GM18951 (cell line): ENCODE results near the gene EFNA3.

ENCODE experiments used
- POLR2A ChIP-seq: IDR thresholded peaks from 4 replicates; pipeline ENCODE4 v1.6.1; 2011; ENCODE audit warnings: mild to moderate bottlenecking; ENCODE audit not compliant: insufficient read length, insufficient read depth; ENCODE audit errors: extremely low read depth
- in situ Hi-C: fragments of 300-500 bp; cut with MboI; formaldehyde crosslinking; loops from one replicate; pipeline ENCODE4 v1.12.0; 2022; ENCODE audit warnings: low sequenced_read_pairs, mixed read lengths, inconsistent platforms; ENCODE audit not compliant: unreplicated experiment

The EFNA3 gene

DNA sequence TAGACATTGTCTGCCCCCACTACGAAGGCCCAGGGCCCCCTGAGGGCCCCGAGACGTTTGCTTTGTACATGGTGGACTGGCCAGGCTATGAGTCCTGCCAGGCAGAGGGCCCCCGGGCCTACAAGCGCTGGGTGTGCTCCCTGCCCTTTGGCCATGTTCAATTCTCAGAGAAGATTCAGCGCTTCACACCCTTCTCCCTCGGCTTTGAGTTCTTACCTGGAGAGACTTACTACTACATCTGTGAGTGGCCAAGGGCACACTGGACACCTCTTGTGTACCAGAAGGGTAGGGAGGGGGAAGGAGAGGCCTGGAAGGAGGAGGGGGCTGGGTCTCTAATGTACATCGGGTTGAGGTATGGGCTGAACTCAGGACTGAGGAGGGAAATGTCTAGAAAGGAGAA is 11.9 kb upstream of the EFNA3 start:
- no peak for TF ChIP-seq POLR2A
- in situ Hi-C loops, result no loop called here

DNA sequence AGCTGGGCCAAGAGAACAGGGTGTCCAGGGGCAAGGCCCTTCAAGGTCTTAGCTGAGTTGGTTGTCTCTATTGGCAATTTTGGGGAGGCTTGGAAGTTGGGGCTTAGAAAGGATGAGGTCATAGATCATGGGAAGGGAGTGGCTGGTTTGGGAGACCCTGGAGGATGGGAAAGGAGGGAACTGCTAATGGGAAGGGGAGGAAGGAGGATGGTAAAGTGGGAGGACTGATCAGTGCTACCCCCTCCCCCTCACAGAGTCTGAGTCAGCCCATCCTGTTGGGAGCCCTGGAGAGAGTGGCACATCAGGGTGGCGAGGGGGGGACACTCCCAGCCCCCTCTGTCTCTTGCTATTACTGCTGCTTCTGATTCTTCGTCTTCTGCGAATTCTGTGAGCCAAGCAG is 10.0 kb upstream of the EFNA3 start:
- TF ChIP-seq POLR2A, result no peak
- in situ Hi-C loops, result no loop called here

DNA sequence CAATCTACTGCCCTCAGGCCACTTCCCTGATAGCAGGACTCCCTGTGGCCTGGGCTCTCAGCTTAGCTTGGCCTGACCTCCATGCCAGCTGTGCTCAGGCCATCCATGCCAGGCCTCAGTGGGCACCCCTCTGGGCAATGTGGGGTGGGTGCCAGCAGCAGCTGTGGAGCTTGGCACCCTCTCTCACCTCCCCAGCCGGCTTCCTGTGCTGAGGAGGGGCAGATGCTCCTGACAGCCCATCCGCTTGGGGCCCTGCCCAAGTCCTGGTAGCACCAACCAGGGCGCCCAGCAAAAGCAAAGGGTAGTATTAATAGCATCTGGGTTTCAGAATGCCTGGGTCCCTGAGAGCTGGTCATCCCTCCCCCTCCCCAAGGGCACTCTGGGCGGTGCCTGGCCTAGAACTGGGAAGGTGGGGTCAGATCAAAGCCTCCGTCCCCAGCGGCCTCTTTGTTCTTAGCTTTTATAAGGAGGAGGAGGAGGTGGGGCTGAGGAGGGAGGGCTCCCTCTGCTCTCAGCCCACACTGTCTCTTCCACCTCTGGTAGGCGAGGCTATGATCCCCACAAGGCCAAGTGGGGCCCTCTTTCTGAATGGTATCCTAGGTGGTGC is 9.0 kb upstream of the EFNA3 start:
- in situ Hi-C loops, result loop anchor here (10.0 kb wide), 1 partner anchor 505 kb away; the partner anchor contains the start of gene CHRNB2
- no peak for TF ChIP-seq POLR2A

DNA sequence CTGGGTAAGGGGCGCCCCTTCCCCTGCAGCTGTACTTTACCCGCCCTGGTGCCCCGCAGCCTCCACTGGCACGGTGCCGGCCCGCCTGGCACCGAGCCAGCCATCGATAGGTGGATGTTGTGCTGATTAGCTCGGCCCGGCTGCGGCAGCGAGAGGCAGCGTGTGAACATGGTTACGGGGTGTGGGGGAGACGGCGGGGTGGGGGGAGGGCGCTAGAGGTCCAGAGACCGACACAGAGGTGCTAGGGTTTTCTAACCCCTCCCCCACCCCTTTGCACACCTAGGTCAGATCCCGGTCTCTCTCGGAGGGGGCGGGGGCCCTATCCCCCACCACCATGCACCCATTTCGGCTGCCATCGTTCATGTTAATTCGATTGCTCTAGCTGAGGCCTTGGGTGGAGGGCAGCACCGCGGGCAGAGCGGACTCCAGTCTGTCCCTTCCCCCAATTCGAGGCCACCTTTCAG is 8.4 kb upstream of the EFNA3 start:
- in situ Hi-C loops, result loop anchor here (10.0 kb wide), 1 partner anchor 505 kb away; the partner anchor contains the start of gene CHRNB2

DNA sequence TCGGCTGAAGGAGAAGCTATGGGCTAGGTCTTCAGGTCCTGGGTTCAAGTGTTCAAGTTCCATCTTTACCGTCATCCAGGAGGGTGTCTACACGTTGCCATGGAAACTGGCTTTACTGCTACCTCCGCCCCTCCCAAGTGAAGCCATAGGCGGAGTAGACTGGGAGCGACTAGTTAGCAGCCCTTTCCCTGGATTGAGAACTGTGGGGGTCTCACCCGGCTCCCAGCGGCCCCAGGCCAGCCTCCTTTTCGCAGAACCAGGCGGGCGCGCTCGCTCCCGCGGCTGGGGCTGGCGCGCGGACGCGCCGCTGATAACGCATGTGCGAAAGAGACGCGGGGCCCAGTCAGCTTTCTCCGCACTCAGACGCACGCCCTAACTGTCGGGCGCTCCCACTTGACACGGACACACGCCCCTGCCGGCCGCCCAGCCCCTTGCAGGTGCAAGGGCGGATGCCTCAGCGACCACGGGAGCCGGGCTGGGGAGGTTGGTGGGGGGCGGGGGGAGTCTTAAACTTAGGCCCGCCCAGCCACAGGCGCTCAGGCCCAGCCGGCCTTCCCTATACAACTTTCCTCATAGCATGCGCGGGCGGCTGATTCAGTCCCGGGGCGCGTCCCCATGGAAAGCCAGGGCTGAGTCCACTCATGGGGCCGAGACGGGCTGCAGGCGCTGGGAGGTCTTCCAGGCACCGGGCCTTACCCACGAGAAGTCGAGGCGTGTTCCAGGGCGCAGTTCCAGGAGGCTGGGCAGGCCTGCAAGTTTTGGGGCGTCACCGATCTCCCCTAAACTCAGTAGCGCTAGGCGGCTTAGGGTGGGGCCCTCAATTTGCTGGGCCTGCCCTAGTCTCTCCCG is 7.7 kb upstream of the EFNA3 start:
- TF ChIP-seq POLR2A, result no peak
- in situ Hi-C loops, result loop anchor here (10.0 kb wide), 1 partner anchor 506 kb away; the partner anchor contains the start of gene CHRNB2

More for the DNA sequence above, 8.4 kb upstream of the EFNA3 start:
- no peak for TF ChIP-seq POLR2A

DNA sequence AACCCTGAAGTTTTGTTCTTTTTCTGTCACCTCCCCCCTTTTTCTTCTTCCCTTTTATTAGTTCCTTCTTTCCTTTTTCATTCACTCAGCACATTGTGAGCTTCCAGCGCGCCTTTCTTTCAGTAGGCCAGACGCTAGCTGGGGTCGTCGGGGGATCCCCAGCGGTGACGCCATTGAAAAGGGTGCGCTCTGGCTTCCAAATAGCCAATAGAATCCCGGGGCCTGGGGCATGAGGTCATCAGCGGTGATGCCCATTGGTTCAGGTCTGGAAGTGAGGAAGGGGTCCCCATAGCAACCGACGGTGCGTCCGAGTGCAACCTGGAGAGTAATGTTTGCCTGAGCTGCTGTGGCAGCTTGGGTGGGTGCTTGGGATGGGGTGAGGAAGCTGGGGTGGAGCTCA is 6.9 kb upstream of the EFNA3 start:
- TF ChIP-seq POLR2A, result no peak
- in situ Hi-C loops, result loop anchor here (10.0 kb wide), 1 partner anchor 507 kb away; the partner anchor contains the start of gene CHRNB2

DNA sequence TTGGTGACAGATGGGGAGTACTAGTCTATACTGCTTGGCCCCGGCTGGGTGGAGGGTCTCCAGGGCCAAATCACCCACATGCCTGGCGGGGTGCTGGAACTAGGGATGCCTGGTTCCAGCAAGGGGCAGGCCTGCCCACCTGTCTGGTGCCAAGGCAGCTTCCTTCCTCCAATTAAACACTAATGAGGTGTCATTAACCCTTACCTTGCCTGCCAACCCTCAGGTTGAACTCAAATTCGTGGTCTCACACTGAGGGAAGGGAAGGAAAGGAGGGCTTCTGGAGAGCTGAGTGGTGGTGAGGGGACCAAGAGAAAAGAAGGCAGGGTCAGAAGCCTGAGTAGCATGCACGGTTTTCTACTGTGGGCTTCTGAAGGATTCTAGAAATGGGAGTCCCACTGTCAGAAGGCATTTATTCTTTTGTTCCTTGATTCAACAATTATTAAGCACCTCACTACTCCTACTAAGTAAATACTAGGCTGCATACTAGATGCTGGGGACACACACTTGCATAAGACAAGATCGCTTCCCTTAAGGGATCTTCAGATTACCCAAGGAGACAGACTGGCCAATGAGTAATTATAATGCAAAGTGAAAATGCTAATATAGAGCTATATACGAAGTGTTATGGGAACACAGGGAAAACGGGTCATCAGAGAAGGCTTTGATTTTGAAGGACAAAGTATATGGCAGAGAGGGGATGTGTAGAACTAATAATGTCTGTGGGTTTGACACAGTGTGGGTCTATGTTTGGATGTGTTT is 5.9 kb upstream of the EFNA3 start:
- no peak for TF ChIP-seq POLR2A
- in situ Hi-C loops, result loop anchor here (10.0 kb wide), 1 partner anchor 508 kb away; the partner anchor contains the start of gene CHRNB2

DNA sequence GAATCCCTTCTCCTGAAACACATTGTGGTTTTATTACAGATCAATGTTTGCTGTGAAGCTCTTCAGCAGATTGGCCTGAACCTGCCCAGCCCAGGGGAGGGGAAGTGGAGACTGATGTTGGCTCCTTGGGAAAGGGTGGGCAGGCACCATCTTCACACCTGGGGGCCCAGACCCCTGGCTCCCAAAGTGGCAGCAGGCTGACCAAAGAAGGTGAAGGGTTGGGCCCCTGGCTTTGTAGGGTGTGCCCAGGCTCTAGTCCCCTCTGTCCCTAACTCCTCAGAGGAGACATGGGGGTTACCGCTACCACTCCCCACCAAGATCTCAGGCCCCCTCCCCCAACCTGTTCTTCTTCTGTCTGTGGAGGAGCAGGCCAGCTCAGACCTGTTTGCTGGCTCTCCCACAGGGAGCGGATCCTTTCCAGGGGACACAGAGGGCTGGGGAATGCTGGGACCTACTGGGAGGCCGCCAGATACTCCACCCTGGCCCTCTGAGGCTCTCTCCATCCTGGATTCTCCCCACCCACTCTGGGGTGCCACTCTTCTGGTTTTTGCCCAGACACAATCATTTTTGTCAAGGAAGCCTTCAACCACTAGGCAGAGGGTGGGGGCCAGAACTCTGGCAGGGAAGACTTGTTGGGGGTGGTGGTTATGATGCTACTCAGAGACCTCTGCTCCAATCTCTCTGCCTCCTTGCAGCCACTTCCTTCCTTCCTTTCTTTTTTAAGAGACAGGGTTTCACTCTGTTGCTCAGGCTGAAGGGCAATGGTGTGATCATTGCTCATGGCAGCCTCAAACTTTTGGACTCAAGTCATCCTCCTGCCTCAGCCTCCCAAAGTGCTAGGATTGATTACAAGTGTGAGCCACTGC is 5.0 kb upstream of the EFNA3 start:
- in situ Hi-C loops, result loop anchor here (10.0 kb wide), 1 partner anchor 509 kb away; the partner anchor contains the start of gene CHRNB2
- no peak for TF ChIP-seq POLR2A

DNA sequence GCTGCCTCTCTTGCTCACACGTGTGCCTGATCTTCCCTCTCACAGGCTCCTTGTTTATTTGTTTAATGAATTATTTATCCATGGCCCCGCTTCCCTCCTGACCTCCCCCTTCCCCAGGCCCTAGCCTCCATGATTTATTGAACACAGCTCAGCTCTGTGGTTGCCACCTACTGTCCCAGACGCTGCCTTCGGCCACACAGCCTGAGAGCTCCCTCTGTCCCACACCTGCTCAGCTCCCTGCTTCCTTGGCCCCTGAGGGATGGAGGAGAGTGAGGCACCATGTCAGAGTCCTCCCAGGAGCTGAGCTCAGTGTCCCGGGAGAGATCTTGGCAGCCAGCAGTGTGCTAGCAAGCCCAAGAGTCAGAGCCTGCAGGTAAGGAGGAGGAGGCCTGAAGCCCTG is 3.1 kb upstream of the EFNA3 start:
- TF ChIP-seq POLR2A, result no peak
- in situ Hi-C loops, result loop anchor here (10.0 kb wide), 1 partner anchor 511 kb away; the partner anchor contains the start of gene CHRNB2

DNA sequence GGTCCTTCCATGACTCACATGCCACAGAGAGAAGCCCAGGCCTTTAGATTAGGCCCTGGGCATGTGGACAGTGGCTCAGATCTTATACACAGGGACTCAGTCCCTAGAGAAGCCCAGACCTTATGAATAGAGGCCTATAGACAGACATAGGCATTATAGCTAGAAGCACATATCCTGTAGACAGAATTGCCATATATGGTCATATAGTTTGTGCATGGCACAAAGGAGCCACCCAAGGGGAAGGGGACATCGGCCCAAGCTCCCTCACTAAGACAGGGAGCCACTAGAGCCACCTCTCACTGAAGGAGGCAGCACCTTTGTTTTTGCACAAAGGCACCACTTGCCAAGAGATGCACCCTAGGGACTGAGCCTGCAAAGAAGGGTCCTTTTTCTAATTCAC is 2.3 kb upstream of the EFNA3 start:
- no peak for TF ChIP-seq POLR2A
- in situ Hi-C loops, result loop anchor here (10.0 kb wide), 1 partner anchor 512 kb away; the partner anchor contains the start of gene CHRNB2

DNA sequence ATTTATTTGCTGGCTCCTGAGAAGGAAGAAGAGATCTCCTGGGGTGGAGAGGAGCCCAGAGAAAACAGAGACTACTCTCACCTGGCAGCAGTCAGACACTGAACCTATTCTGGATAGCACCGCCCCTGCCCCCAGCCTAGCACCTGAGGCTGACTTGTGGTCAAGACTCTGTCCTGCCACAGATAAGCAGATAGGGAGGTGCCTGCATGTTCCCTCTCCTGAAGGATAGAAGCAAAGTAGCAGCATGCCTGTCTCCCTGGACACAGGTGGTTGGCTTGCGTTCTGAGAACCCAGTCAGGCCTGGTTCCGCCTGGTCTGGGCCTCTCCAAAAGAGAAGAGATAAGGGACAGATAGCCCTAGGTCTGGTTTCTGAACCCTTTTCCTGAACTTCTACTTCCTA is 1.3 kb upstream of the EFNA3 start:
- TF ChIP-seq POLR2A, result no peak

DNA sequence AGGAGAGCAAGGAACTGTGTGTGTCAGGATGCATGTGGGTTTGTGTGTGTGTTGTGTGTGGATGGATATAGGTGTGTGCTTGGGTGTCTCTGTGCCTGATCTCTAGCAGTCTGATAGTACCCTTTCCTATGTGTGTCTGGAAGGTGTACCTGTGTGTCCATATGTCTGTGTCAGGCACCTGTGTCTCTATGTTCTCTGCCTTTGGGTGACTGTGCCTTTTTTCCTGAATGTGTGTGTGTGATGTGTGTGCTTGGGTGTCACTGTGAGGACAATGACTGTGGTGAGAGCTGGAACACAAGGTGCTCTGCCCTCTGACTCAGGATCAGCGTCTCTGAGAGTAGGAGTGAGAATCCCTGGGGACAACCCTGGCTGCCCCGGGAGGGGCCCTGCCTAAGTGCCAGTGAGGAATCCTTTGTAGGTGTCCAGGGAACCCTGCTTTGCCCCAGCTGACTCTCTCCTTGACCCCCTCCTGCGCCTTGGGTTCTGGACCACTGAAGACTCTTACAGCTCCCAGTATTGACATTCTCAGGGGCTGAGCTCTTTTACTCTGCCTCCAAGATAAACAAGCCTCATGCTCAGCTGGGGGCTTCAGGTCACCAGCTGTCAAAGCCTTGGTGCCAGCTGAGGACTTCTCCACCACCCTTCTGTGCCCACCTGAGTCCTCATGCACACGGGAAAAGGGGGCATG is 735 bp upstream of the EFNA3 start:
- no peak for TF ChIP-seq POLR2A
- in situ Hi-C loops, result loop anchor here (10.0 kb wide), 1 partner anchor 513 kb away; the partner anchor contains the start of gene CHRNB2

More for the DNA sequence above, 1.3 kb upstream of the EFNA3 start:
- in situ Hi-C loops, result loop anchor here (10.0 kb wide), 1 partner anchor 513 kb away; the partner anchor contains the start of gene CHRNB2

DNA sequence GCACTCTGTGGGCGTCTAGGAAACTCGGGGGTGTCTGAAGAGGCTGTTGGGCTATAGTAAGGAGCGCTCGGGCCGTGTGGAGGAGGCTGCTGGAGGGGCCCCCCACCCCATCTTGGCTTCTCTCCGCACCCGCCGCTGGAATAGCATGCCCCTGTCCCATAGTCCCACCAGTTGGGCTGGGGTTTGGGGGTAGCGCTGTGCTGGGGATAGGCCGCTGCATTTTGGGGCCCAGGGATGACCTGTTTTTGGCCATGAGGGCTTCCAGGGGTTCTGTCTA is 511 bp downstream of the EFNA3 start:
- no peak for TF ChIP-seq POLR2A
- in situ Hi-C loops, result loop anchor here (10.0 kb wide), 1 partner anchor 514 kb away; the partner anchor contains the start of gene CHRNB2
